WTC11 (cell line): Measurements from ENCODE around the gene MSANTD1. TPM values are rescaled to one million over a fixed set of nuclear protein-coding genes. Genes with fewer than 3 reads are reported as not detected.

Source experiments
- ATAC-seq: fragments of 200-7000 bp; cut with Tn5 transposase; 2 replicates; pipeline ENCODE4 v1.10.0; 2021; ENCODE audit warnings: mild to moderate bottlenecking, moderate library complexity
- CTCF ChIA-PET: fragments of 300-600 bp; sonication (Branson Sonifier 250); formaldehyde crosslinking; loops from one replicate; lab custom pipeline; 2021; ENCODE audit warnings: antibody characterized with exemption; lab: Charles Lee
- POLR2A ChIA-PET: fragments of 350-600 bp; sonication (Branson Sonifier 250); formaldehyde crosslinking; loops from one replicate; lab custom pipeline; 2021; ENCODE audit warnings: antibody characterized with exemption; lab: Charles Lee
- DNase-seq: peaks from one replicate; pipeline ENCODE4 v3.0.0; 2021; ENCODE audit warnings: low spot score
- H3K27ac Mint-ChIP-seq: 2 replicates; pipeline ENCODE4 v1.8.0; 2021; ENCODE audit warnings: mixed read lengths
- H3K27me3 Mint-ChIP-seq: 2 replicates; pipeline ENCODE4 v1.8.0; 2021; ENCODE audit warnings: low read depth, mild to moderate bottlenecking, moderate library complexity, mixed read lengths
- H3K36me3 Mint-ChIP-seq: 2 replicates; pipeline ENCODE4 v1.8.0; 2021; ENCODE audit warnings: mixed read lengths
- H3K4me1 Mint-ChIP-seq: 2 replicates; pipeline ENCODE4 v1.8.0; 2022; ENCODE audit warnings: mixed read lengths
- H3K4me3 Mint-ChIP-seq: 2 replicates; pipeline ENCODE4 v1.8.0; 2021; ENCODE audit warnings: mild to moderate bottlenecking, moderate library complexity, mixed read lengths
- H3K9me3 Mint-ChIP-seq: 2 replicates; pipeline ENCODE4 v1.8.0; 2021; ENCODE audit warnings: mixed read lengths
- FOXK1 ChIP-seq: sonication (generic); formaldehyde crosslinking; IDR thresholded peaks from 2 replicates; pipeline ENCODE4 v1.8.0; 2022; ENCODE audit warnings: mild to moderate bottlenecking, moderate library complexity, missing genetic modification reagents
- FOXP4 ChIP-seq: sonication (generic); formaldehyde crosslinking; IDR thresholded peaks from 2 replicates; pipeline ENCODE4 v1.8.0; 2022; ENCODE audit warnings: mild to moderate bottlenecking, missing genetic modification reagents
- MYBL2 ChIP-seq: sonication (generic); formaldehyde crosslinking; IDR thresholded peaks from 2 replicates; pipeline ENCODE4 v1.8.1; 2023; ENCODE audit warnings: mild to moderate bottlenecking, moderate library complexity, missing genetic modification reagents
- NFATC4 ChIP-seq: fragments of 250-450 bp; sonication (Bioruptor Pico); IDR thresholded peaks from 2 replicates; pipeline ENCODE4 v1.9.0; 2021; ENCODE audit warnings: mild to moderate bottlenecking
- SP1 ChIP-seq: sonication (generic); formaldehyde crosslinking; conservative IDR thresholded peaks from 2 replicates; pipeline ENCODE4 v1.8.1; 2022; ENCODE audit warnings: missing genetic modification reagents
- TCF7 ChIP-seq: sonication (generic); formaldehyde crosslinking; IDR thresholded peaks from 2 replicates; pipeline ENCODE4 v1.8.0; 2022; ENCODE audit warnings: mild to moderate bottlenecking, low read depth, missing genetic modification reagents, moderate library complexity
- ZNF317 ChIP-seq: sonication (generic); formaldehyde crosslinking; IDR thresholded peaks from 2 replicates; pipeline ENCODE4 v1.8.1; 2023; ENCODE audit warnings: low read depth, mild to moderate bottlenecking, moderate library complexity, missing genetic modification reagents, borderline replicate concordance
- ZNF396 ChIP-seq: fragments of 250-450 bp; sonication (Bioruptor Pico); IDR thresholded peaks from 2 replicates; pipeline ENCODE4 v1.8.0; 2021; ENCODE audit warnings: mild to moderate bottlenecking, moderate library complexity, borderline replicate concordance
- ZNF416 ChIP-seq: fragments of 250-450 bp; sonication (Bioruptor Pico); IDR thresholded peaks from 2 replicates; pipeline ENCODE4 v1.9.0; 2021; ENCODE audit warnings: mild to moderate bottlenecking, inconsistent platforms
- total RNA-seq: library from RNA; stranded (reverse); gene quantifications from 3 replicates; pipeline ENCODE4 v1.2.3, GENCODE V29; 2021
- TF ChIP-seq, protein P1 (sequence below): sonication (generic); formaldehyde crosslinking; IDR thresholded peaks from 2 replicates; pipeline ENCODE4 v1.8.0; 2022; ENCODE audit warnings: missing genetic modification reagents
- TF ChIP-seq, protein P2 (sequence below): sonication (generic); formaldehyde crosslinking; IDR thresholded peaks from 2 replicates; pipeline ENCODE4 v1.8.0; 2023; ENCODE audit warnings: missing genetic modification reagents
- TF ChIP-seq, protein P3 (sequence below): fragments of 250-450 bp; sonication (Bioruptor Pico); IDR thresholded peaks from 2 replicates; pipeline ENCODE4 v1.8.0; 2021; ENCODE audit warnings: mild to moderate bottlenecking
- TF ChIP-seq, protein P4 (sequence below): sonication (generic); formaldehyde crosslinking; IDR thresholded peaks from 2 replicates; pipeline ENCODE4 v1.8.1; 2022; ENCODE audit warnings: low read depth, mild to moderate bottlenecking, moderate library complexity, missing genetic modification reagents, borderline replicate concordance

Gene MSANTD1
- total RNA-seq, 1 experiment from 2014 or later = 0.98 TPM

- TF ChIP-seq, protein P1, sequence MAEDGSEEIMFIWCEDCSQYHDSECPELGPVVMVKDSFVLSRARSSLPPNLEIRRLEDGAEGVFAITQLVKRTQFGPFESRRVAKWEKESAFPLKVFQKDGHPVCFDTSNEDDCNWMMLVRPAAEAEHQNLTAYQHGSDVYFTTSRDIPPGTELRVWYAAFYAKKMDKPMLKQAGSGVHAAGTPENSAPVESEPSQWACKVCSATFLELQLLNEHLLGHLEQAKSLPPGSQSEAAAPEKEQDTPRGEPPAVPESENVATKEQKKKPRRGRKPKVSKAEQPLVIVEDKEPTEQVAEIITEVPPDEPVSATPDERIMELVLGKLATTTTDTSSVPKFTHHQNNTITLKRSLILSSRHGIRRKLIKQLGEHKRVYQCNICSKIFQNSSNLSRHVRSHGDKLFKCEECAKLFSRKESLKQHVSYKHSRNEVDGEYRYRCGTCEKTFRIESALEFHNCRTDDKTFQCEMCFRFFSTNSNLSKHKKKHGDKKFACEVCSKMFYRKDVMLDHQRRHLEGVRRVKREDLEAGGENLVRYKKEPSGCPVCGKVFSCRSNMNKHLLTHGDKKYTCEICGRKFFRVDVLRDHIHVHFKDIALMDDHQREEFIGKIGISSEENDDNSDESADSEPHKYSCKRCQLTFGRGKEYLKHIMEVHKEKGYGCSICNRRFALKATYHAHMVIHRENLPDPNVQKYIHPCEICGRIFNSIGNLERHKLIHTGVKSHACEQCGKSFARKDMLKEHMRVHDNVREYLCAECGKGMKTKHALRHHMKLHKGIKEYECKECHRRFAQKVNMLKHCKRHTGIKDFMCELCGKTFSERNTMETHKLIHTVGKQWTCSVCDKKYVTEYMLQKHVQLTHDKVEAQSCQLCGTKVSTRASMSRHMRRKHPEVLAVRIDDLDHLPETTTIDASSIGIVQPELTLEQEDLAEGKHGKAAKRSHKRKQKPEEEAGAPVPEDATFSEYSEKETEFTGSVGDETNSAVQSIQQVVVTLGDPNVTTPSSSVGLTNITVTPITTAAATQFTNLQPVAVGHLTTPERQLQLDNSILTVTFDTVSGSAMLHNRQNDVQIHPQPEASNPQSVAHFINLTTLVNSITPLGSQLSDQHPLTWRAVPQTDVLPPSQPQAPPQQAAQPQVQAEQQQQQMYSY (CRISPR knock-in tag) = peak; percentile 35; the same call in 1 of the 2 replicates
- TF ChIP-seq SP1 (CRISPR knock-in tag) = peak; percentile 50; the same call in 1 of the 2 replicates
- peak; percentile 64 for TF ChIP-seq FOXK1 (CRISPR knock-in tag)
- TF ChIP-seq FOXP4 (CRISPR knock-in tag) = peak; percentile 53; the same call in 1 of the 2 replicates
- TF ChIP-seq TCF7 (CRISPR knock-in tag) = peak; percentile 25; the same call in 1 of the 2 replicates
- 0 out of 2 replicates have a peak, but pooled peaks have one; percentile 2 for TF ChIP-seq MYBL2 (CRISPR knock-in tag)
- no peak for TF ChIP-seq ZNF416 (CRISPR knock-in tag)
- TF ChIP-seq ZNF396 (CRISPR knock-in tag) = no peak
- no peak for TF ChIP-seq NFATC4 (CRISPR knock-in tag)
Measured at GRCh38 chr4:3292571-3293400, 43.8 kb downstream of the MSANTD1 start, which contains the start of gene RGS12 (continued).

DNA sequence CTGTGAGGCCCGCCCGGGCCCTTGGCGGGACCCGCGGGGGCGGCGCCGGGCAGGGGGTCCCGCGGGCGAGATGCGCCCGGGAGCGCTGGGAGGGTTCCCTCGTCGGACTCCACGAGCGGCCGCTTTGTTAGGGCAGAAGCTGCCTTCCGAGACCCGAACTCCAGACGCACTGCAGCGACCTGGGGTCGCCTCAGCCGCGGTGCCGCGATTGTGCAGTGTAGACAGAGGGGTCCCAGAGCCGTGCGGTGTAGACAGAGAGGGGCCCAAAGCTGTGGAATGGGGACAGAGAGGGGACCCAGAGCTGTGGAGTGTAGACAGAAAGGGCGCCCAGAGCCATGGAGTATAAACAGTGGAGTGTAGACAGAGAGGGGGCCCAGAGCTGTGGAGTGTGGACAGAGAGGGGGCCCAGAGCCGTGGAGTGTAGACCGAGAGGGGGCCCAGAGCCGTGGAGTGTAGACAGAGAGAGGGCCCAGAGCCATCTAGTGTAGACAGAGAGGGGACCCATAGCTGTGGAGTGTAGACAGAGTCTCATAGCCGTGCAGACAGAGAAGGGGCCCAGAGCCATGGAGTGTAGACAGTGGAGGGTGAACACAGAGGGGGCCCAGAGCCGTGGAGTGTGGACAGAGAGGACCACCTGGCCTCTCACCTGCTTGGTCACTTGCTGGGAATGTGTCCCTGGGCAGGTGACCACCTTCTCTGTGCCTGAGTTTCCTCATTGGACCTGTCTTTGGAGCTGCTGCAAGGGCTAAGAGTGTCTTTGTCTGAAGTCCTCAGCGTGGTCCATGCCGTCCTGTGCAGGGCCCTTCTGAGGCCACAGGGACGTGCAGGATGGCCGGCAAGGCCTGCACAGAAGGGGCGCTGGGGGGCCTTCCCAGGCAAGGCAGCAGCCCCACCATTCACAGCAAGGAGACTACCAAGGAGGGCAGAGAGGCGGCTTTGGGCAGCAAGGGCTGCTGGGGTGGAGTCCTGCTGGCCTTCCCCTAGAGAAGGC, 44.7 kb downstream of the MSANTD1 start:
- DNase-seq (peak; percentile 26), ATAC-seq (peak; percentile 1)
- Mint-ChIP-seq H3K4me1 (peaks cover 26% of the 10 kb centered on the region), H3K4me3 (peak overlapping the region; percentile 79), H3K36me3 (no peaks in the 10 kb centered on the region), H3K9me3 (no peaks in the 10 kb centered on the region), H3K27ac (no peak overlapping the region; the same call in 1 of the 2 replicates), H3K27me3 (peaks cover 23% of the 10 kb centered on the region)
- ChIA-PET CTCF (interaction anchor here (1.2 to 3.7 kb wide), 2 partner anchors 25 to 141 kb away, joined by 4 to 45 read pairs; no protein-coding TSS in a partner anchor), POLR2A (no interaction called here)
- TF ChIP-seq, protein P2, sequence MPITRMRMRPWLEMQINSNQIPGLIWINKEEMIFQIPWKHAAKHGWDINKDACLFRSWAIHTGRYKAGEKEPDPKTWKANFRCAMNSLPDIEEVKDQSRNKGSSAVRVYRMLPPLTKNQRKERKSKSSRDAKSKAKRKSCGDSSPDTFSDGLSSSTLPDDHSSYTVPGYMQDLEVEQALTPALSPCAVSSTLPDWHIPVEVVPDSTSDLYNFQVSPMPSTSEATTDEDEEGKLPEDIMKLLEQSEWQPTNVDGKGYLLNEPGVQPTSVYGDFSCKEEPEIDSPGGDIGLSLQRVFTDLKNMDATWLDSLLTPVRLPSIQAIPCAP (CRISPR knock-in tag) = no peak
- TF ChIP-seq, protein P3, sequence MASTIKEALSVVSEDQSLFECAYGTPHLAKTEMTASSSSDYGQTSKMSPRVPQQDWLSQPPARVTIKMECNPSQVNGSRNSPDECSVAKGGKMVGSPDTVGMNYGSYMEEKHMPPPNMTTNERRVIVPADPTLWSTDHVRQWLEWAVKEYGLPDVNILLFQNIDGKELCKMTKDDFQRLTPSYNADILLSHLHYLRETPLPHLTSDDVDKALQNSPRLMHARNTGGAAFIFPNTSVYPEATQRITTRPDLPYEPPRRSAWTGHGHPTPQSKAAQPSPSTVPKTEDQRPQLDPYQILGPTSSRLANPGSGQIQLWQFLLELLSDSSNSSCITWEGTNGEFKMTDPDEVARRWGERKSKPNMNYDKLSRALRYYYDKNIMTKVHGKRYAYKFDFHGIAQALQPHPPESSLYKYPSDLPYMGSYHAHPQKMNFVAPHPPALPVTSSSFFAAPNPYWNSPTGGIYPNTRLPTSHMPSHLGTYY = no peak
- no peak for TF ChIP-seq ZNF317 (CRISPR knock-in tag)
- TF ChIP-seq, protein P4, sequence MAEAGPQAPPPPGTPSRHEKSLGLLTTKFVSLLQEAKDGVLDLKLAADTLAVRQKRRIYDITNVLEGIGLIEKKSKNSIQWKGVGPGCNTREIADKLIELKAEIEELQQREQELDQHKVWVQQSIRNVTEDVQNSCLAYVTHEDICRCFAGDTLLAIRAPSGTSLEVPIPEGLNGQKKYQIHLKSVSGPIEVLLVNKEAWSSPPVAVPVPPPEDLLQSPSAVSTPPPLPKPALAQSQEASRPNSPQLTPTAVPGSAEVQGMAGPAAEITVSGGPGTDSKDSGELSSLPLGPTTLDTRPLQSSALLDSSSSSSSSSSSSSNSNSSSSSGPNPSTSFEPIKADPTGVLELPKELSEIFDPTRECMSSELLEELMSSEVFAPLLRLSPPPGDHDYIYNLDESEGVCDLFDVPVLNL (CRISPR knock-in tag) = no peak
